ENCODE measurements around the gene RRP1.

DNA sequence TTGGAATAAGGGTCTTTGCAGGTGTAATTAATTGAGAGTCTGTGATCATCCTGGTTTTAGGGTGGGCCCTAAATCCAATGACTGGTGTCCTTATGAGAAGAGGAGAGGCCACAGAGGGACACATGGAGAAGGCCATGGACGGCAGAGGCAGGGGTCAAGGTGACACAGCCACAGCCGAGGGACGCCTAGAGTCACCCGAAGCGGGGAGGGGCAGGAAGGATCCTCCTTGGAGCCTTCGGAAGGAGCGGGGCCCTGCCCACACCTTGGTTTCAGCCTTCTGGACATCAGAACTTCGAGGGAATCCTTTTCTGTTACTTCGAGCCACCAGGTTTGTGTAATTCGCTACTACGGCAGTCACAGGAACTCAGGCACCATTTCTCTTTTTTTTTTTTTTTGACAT is 31.1 kb downstream of the RRP1 start:
- TF ChIP-seq, protein P1, sequence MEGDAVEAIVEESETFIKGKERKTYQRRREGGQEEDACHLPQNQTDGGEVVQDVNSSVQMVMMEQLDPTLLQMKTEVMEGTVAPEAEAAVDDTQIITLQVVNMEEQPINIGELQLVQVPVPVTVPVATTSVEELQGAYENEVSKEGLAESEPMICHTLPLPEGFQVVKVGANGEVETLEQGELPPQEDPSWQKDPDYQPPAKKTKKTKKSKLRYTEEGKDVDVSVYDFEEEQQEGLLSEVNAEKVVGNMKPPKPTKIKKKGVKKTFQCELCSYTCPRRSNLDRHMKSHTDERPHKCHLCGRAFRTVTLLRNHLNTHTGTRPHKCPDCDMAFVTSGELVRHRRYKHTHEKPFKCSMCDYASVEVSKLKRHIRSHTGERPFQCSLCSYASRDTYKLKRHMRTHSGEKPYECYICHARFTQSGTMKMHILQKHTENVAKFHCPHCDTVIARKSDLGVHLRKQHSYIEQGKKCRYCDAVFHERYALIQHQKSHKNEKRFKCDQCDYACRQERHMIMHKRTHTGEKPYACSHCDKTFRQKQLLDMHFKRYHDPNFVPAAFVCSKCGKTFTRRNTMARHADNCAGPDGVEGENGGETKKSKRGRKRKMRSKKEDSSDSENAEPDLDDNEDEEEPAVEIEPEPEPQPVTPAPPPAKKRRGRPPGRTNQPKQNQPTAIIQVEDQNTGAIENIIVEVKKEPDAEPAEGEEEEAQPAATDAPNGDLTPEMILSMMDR (IDR thresholded peaks at IDR 0.05) = no peak
- TF ChIP-seq POLR2AphosphoS5 (IDR thresholded peaks at IDR 0.05; ENCODE audit: insufficient read depth in 1 of 2, low read depth in 1 of 2) (no peak), POLR2A (IDR thresholded peaks at IDR 0.05) (no peak)

Measured in vagina (tissue), 2 donors.